HG03469 (cell line): ENCODE data around the gene STX1B.

Experiments used
- ATAC-seq: cut with Tn5 transposase; IDR thresholded peaks from one replicate; pipeline ENCODE4 v1.9.1; 2021; ENCODE audit warnings: mild to moderate bottlenecking, moderate library complexity, moderate number of reproducible peaks; ENCODE audit not compliant: unreplicated experiment

Gene STX1B

GRCh38 chr16:30980023-30980371 lies 30.4 kb downstream of the STX1B start:
- ATAC-seq, result no peak

- ATAC-seq, result no peak
Observed at GRCh38 chr16:30979170-30980022, 31.0 kb downstream of the STX1B start.

GRCh38 chr16:30977502-30977901 lies 32.9 kb downstream of the STX1B start:
- ATAC-seq, result no peak

GRCh38 chr16:30976486-30976885 lies 34.0 kb downstream of the STX1B start:
- no peak for ATAC-seq

- ATAC-seq, result no peak
Observed at GRCh38 chr16:30974348-30974747, 36.1 kb downstream of the STX1B start.

- no peak for ATAC-seq
Observed at GRCh38 chr16:30972872-30973271, 37.6 kb downstream of the STX1B start.

- no peak for ATAC-seq
Observed at GRCh38 chr16:30971298-30971697, 39.1 kb downstream of the STX1B start.

GRCh38 chr16:30969246-30969842 lies 41.1 kb downstream of the STX1B start:
- no peak for ATAC-seq

- ATAC-seq, result no peak
Observed at GRCh38 chr16:30967795-30968194, 42.6 kb downstream of the STX1B start.

GRCh38 chr16:30966033-30966619 lies 44.3 kb downstream of the STX1B start:
- ATAC-seq, result no peak

GRCh38 chr16:30965436-30965835 lies 45.0 kb downstream of the STX1B start:
- ATAC-seq, result no peak

GRCh38 chr16:30964574-30965226 lies 45.7 kb downstream of the STX1B start:
- no peak for ATAC-seq

GRCh38 chr16:30963925-30964511 lies 46.4 kb downstream of the STX1B start:
- no peak for ATAC-seq

- ATAC-seq, result no peak
Observed at GRCh38 chr16:30961384-30961783, 49.1 kb downstream of the STX1B start.

GRCh38 chr16:30958175-30959079 lies 52.0 kb downstream of the STX1B start:
- ATAC-seq, result peak; percentile 14

GRCh38 chr16:30957456-30958174 lies 52.8 kb downstream of the STX1B start, which contains the start of gene SETD1A:
Gene SETD1A, plus strand, starts transcription at chr16:30957754. Its CDS starts 978 bp downstream, at chr16:30958732.
- ATAC-seq, result peak; percentile 30

- ATAC-seq, result no peak
Observed at GRCh38 chr16:30956601-30957455, 53.6 kb downstream of the STX1B start.

GRCh38 chr16:30954993-30955392 lies 55.4 kb downstream of the STX1B start:
- ATAC-seq, result no peak
